Naive thymus-derived CD8-positive, alpha-beta T cell (primary cell): ENCODE results near the gene DCXR. TPM values are rescaled to one million over a fixed set of nuclear protein-coding genes. Genes with fewer than 3 reads are reported as not detected.

Experiments
- ATAC-seq, 2 donors: fragments of 150-1000 bp; cut with Tn5 transposase in 1 of 2; sonication (Bioruptor Pico), chemical (Tn5 transposase) in 1 of 2; 1 replicate in 1 of 2; 2 replicates in 1 of 2; pipeline ENCODE4 v1.10.0; 2021; ENCODE audit warnings: mild to moderate bottlenecking in 2 of 2, moderate library complexity in 2 of 2
- POLR2A ChIA-PET: fragments of 350-600 bp; sonication (Branson Sonifier 250); formaldehyde crosslinking; loops from one replicate; lab custom pipeline; 2021; ENCODE audit warnings: antibody characterized with exemption; lab: Charles Lee
- DNase-seq, 10 donors: peaks; one replicate each; pipeline versions ENCODE4 v3.0.0 to v3.0.0-alpha.2; 2020 to 2022
- H3K27ac Mint-ChIP-seq, 10 donors: one replicate each; pipeline ENCODE4 v1.8.0; 2020 to 2022; ENCODE audit warnings: mild to moderate bottlenecking in 10 of 10, mixed read lengths in 10 of 10, moderate library complexity in 4 of 10, inconsistent platforms in 1 of 10
- H3K27me3 Mint-ChIP-seq, 5 donors: one replicate each; pipeline ENCODE4 v1.8.0; 2021 to 2022; ENCODE audit warnings: mixed read lengths in 5 of 5
- H3K36me3 Mint-ChIP-seq, 3 donors: one replicate each; pipeline ENCODE4 v1.8.0; 2020 to 2022; ENCODE audit warnings: mixed read lengths in 3 of 3, mild to moderate bottlenecking in 2 of 3, inconsistent platforms in 1 of 3
- H3K4me1 Mint-ChIP-seq, 4 donors: one replicate each; pipeline ENCODE4 v1.8.0; 2021 to 2022; ENCODE audit warnings: mixed read lengths in 4 of 4
- H3K4me3 Mint-ChIP-seq, 10 donors: one replicate each; pipeline ENCODE4 v1.8.0; 2020 to 2022; ENCODE audit warnings: mild to moderate bottlenecking in 10 of 10, mixed read lengths in 10 of 10, moderate library complexity in 6 of 10, inconsistent platforms in 1 of 10
- H3K9me3 Mint-ChIP-seq, 9 donors: one replicate each; pipeline ENCODE4 v1.8.0; 2020 to 2022; ENCODE audit warnings: mixed read lengths in 9 of 9, mild to moderate bottlenecking in 3 of 9, inconsistent platforms in 1 of 9, moderate library complexity in 1 of 9
- polyA plus RNA-seq, 3 donors: library from polyadenylated mRNA; unstranded; fragments of 300-500 nt; fragmentation: Illumina TruSeq; gene quantifications; one replicate each; pipeline ENCODE4 v1.2.3, GENCODE V29; 2021
- total RNA-seq, 8 experiments: library from RNA in 2 of 8; stranded (reverse) in 2 of 8; gene quantifications; one replicate each; pipeline ENCODE4 v1.2.3 and lab custom pipeline; 2021 to 2026

Gene DCXR
- total and polyA plus RNA-seq, 5 experiments from 2014 or later: 72.5 to 185 (median 113) TPM

DNA sequence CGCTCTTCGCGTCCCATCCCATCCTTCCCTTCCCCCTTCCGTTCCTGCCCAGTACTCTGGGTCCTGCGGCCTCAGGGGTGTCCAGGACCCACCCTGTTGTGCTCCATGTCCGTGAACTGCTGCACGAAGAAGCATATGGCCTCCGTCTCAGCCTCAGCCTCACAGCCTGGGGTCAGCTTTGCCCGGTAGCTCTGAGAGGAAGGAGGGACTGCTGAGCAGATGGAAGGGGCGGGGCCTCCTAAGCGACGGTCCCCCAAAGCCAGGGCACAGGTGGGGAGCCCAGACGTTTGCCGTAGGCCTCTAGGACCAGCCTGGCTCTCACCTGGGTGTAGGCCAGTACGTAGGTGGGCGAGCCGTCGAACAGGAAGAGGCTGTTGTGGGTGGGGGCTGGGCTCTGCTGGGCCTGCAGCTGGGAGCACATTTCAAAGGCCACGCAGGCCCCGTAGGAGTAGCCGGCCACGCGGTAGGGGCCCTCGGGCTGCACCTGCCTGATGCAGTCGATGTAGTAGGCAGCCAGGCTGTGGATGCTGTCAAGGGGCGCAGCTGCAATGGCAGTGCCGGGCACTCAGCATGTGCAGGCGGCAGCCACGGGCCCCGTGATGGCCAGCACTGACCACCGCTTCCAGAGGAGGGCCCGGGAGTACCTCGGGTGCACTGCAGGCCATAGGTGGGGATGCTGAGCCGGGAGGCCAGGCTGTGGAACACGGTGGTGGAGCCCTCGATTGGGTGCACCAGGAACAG, 42.7 kb upstream of the DCXR start:
- POLR2A ChIA-PET: no interaction called here
- no peaks in the 10 kb centered on the region for H3K27me3 Mint-ChIP-seq

DNA sequence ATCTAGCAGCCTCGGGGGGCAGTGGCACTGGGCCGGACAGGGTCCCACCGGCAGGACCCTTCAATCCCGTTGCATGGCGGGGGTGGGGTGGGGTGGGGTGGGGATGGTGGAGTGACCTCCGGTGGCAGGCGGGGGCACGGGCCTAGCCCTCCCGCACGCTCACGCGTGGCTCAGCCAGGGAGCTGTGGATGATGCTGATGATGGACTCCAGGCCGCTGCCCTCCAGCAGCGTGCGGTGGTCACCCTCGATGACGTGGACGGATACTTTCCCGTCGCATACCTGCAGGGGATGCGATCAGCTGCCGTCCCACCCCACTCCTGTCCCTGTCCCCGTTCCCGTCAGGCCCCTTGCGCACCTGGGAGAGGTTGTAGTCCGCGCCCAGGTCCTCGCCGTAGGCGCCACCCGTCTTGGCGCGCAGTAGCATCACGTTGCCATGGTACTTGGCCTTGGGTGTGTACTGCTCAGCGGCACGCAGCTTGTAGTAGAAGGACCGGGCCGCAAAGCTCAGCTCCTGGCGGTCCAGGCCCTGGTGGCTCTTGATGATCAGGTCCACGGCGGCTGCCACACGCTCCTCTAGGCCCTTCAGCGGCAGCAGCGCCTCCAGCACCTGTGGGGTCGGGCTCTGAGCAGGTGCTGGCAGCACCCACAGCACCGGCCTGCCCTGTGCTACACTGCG, 41.6 kb upstream of the DCXR start:
- DNase-seq: no peak
- POLR2A ChIA-PET: interaction anchor here (0.6 kb wide), 1 partner anchor 515 kb away, joined by 8 read pairs; no protein-coding TSS in a partner anchor
- Mint-ChIP-seq H3K36me3 (peaks cover 0 to 25% (median 5%) of the 10 kb centered on the region in 3 donors), H3K27ac (no peak overlapping the region), H3K4me1 (no peaks in the 10 kb centered on the region), H3K9me3 (no peaks in the 10 kb centered on the region), H3K4me3 (peak overlapping the region in 1 of 10 donors; percentile 14), H3K27me3 (no peaks in the 10 kb centered on the region)
- ATAC-seq: no peak

More for the DNA sequence above, 42.7 kb upstream of the DCXR start:
- Mint-ChIP-seq H3K4me3 (no peak overlapping the region), H3K27ac (peak overlapping the region in 1 of 10 donors; percentile 40), H3K9me3 (no peaks in the 10 kb centered on the region), H3K4me1 (no peaks in the 10 kb centered on the region), H3K36me3 (peaks cover 0 to 29% (median 5%) of the 10 kb centered on the region in 3 donors)
- ATAC-seq: no peak
- DNase-seq: no peak

DNA sequence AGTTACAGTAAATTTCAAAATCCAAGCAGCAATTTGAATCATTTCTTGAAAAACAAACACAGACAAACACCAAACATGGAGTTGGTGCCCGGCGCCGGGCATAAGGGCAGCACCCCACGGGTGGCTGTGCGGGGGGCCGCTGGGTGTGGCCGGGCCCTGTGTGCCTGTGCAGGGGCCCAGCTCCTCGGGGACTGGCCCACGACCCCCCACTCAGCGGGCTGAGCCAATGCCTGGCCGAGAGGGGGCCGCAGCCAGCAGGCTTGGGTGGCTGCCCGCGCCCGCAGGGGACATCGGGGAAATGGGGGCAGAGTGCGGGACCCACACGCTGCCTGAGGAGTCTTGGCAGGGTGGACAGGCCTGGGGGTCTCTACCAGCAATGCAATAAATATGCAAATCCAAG, 40.9 kb upstream of the DCXR start:
- Mint-ChIP-seq H3K36me3 (peaks cover 0 to 21% (median 5%) of the 10 kb centered on the region in 3 donors), H3K4me3 (no peak overlapping the region), H3K27ac (peak overlapping the region in 1 of 10 donors; percentile 71)

DNA sequence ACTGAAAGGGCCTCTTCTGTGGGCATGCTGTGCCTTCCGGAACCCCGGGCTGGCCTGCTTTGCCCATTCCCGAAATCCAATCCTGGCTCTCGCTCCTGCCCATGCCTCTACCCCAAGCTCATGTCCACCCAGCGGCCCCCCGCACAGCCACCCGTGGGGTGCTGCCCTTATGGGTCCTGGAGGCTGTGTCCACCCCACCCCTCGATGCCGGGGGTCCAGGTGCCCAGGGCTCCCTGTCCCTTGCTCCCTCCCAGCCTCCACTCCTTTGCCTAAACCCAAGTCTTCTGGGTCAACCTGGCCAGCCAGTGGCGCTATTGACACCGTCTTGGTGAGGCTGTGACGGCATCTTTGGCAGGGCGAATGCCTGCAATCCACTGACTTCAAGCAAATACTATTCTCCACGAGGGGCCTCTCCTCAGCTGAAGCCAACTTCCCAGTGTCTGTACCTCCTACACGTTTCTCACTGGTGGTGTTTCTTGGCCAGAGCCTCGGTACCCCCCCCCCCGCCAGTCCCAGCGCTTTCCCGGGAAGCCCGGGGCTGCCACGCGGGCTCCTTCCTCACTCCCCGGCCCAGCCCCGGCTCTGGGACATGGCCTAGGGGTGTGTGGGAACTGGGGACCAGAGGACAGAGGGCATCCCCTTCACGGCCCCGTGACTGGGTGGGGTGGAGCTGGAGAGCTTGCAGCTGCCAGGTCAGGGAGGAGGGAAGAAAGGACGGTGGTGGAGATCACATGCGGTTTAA, 40.3 kb upstream of the DCXR start:
- peaks cover 0 to 17% (median 5%) of the 10 kb centered on the region in 3 donors for H3K36me3 Mint-ChIP-seq
- POLR2A ChIA-PET: no interaction called here
- no peaks in the 10 kb centered on the region for H3K27me3 Mint-ChIP-seq
- peak in 1 of 2 donors; percentile 14 for ATAC-seq
- no peaks in the 10 kb centered on the region for H3K4me1 Mint-ChIP-seq
- no peaks in the 10 kb centered on the region for H3K9me3 Mint-ChIP-seq
- no peak overlapping the region for H3K4me3 Mint-ChIP-seq
- DNase-seq: no peak
- H3K27ac Mint-ChIP-seq: peak overlapping the region in 1 of 10 donors; percentile 71

More for the DNA sequence above, 40.9 kb upstream of the DCXR start:
- DNase-seq: no peak
- Mint-ChIP-seq H3K4me1 (no peaks in the 10 kb centered on the region), H3K27me3 (no peaks in the 10 kb centered on the region), H3K9me3 (no peaks in the 10 kb centered on the region)
- POLR2A ChIA-PET: no interaction called here
- no peak for ATAC-seq

DNA sequence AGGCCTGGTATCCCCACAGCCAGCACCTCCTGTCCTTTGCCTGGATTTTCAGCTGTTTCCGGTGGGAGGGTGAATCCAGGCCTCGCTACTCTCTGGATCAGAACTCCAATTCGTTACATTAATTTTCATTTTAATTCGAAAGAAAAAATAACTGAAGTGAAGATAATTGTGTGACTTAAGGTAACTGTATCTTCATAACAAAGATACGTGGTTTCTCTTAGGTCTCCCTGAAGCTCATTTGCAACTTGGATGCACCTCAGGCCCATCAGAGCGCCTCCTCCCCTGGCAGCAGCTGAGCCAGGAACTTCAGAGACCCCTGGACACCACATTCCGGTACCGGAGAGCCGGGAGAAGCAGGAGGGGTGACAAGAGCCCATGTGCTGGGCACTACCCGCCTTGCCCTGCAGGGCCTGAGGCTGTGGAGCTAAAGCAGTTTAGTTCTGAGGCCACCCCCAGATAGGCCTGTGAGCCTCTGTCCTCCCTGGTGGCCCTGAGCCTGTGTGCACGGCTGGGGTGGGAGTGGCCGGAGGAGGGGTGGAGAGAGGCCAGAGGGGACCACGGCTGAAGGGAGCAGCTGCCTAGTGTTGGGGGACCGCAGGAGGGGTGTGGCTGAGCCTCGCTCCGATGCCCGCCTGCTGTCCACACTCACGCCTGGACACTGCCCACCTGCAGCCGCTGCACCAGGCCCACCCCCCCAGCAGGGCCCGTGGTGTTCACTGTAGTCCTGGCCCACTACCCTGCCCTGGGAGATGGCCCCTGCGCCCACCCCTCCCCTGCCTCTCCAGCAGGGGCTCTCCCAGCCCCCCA, 39.5 kb upstream of the DCXR start:
- DNase-seq (no peak), ATAC-seq (no peak)
- H3K27ac Mint-ChIP-seq: peak overlapping the region in 1 of 10 donors; percentile 28
- H3K4me1 Mint-ChIP-seq: no peaks in the 10 kb centered on the region
- peak overlapping the region in 1 of 10 donors; percentile 42 for H3K4me3 Mint-ChIP-seq
- POLR2A ChIA-PET: no interaction called here
- no peaks in the 10 kb centered on the region for H3K27me3 Mint-ChIP-seq
- H3K36me3 Mint-ChIP-seq: peaks cover 0 to 16% (median 5%) of the 10 kb centered on the region in 3 donors
- no peaks in the 10 kb centered on the region for H3K9me3 Mint-ChIP-seq

DNA sequence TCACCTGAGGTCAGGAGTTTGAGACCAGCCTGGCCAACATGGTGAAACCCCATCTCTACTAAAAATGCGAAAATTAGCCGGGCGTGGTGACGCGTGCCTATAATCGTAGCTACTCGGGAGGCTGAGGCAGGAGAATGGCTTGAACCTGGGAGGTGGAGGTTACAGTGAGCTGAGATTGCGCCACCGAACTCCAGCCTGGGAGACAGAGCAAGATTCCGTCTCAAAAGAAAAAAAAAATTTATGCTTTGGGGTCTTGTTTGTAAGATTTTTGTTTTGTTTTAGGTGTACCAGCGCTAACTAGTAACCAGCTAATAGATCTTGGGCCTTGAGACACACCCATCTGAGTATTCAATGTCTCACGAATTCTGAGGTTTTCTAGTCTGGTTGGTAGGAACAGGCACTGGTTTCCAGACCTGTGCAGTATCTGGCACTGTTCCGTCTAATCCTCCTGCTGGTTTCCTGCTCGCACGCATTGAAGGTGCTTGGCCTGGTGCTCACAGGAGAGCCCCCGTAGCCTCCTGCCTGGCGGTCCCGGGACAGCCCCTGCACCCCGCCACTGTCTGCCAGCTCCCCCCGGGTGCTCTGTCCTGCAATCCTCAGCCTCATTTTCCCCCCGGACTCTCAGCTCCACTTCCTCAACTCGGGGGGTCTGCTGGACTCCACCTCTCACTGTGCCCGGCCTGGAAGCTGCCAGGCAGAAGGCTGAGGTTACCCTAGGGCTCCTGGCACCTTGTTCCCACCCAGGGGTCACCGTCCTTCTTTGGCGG, 38.7 kb upstream of the DCXR start:
- Mint-ChIP-seq H3K4me3 (peak overlapping the region in 1 of 10 donors; percentile 42), H3K27me3 (no peaks in the 10 kb centered on the region), H3K27ac (peak overlapping the region in 1 of 10 donors; percentile 28), H3K4me1 (no peaks in the 10 kb centered on the region), H3K9me3 (no peaks in the 10 kb centered on the region), H3K36me3 (peaks cover 0 to 13% (median 5%) of the 10 kb centered on the region in 3 donors)
- ATAC-seq (peak in 1 of 2 donors; percentile 9), DNase-seq (no peak)
- POLR2A ChIA-PET: interaction anchor here (0.7 to 1.2 kb wide), 2 partner anchors 15 to 165 kb away, joined by 3 to 4 read pairs; no protein-coding TSS in a partner anchor

DNA sequence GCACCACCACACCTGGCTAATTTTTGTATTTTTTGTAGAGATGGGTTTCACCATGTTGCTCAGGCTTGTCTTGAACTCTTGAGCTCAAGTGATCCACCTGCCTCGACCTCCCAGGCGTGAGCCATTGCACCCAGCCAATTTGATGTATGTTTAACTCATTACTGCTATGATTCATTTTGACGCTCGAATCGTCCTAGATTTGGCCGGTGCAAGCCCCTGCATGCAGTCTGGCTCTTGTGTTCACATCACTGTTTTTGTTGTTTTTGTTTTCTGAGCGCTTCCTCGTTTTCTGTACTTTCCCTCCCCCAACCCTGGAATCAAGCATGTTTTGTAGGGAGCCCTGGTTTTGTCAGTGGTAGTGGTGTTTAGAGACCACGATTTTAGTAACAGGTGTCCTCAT, 35.9 kb upstream of the DCXR start:
- H3K4me3 Mint-ChIP-seq: no peak overlapping the region
- DNase-seq (no peak), ATAC-seq (no peak)
- H3K9me3 Mint-ChIP-seq: no peaks in the 10 kb centered on the region
- POLR2A ChIA-PET: no interaction called here
- no peaks in the 10 kb centered on the region for H3K27me3 Mint-ChIP-seq
- no peak overlapping the region for H3K27ac Mint-ChIP-seq
- H3K4me1 Mint-ChIP-seq: no peaks in the 10 kb centered on the region
- H3K36me3 Mint-ChIP-seq: peaks cover 0 to 3% (median 0%) of the 10 kb centered on the region in 3 donors

DNA sequence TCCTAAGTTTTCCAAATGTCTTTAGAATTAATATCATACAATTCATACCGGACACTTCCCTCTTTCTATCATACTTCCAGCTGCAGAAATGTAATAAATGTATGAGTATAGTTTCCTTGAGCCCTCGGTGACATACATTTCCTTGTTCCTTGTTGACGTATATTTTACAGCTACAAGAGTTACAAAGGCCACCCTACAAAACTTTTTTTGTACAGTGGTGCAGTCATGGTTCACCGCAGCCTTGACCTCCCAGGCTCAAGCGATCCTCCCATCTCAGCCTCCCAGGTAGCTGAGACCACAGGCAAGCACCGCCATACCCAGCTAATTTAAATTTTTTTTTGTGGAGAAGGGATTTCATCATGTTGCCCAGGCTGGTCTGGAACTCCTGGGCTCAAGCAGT, 35.3 kb upstream of the DCXR start:
- no peak overlapping the region for H3K27ac Mint-ChIP-seq
- DNase-seq (no peak), ATAC-seq (no peak)
- no peaks in the 10 kb centered on the region for H3K9me3 Mint-ChIP-seq
- no peak overlapping the region for H3K4me3 Mint-ChIP-seq
- POLR2A ChIA-PET: interaction anchor here (0.7 kb wide), 2 partner anchors 154 to 915 kb away, joined by 3 to 4 read pairs; no protein-coding TSS in a partner anchor
- no peaks in the 10 kb centered on the region for H3K4me1 Mint-ChIP-seq
- H3K27me3 Mint-ChIP-seq: no peaks in the 10 kb centered on the region
- H3K36me3 Mint-ChIP-seq: no peaks in the 10 kb centered on the region

DNA sequence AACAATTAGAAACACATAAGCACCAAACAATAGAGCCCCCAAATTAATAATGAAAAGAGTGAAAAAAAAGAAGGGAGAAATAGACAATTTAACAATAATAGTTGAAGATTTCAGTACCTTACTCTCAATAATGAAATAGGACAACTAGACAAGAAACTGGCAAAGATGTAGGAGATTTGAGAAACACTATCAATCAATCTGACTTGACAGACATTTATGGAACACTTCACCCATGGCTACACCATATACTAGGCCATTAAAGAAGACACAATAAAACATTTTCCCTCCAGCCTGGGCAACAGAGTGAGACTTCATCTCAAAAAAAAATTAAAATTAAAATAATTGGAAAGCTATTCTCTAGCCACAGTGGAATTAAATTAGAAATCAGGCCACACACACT, 33.1 kb upstream of the DCXR start:
- DNase-seq: no peak
- no peak for ATAC-seq
- H3K36me3 Mint-ChIP-seq: no peaks in the 10 kb centered on the region
- POLR2A ChIA-PET: interaction anchor here (1.5 kb wide), 1 partner anchor 28 kb away, joined by 4 read pairs; the partner anchor contains the start of gene FASN
- H3K4me1 Mint-ChIP-seq: peaks cover 0 to 14% (median 7%) of the 10 kb centered on the region in 4 donors
- no peak overlapping the region for H3K27ac Mint-ChIP-seq
- H3K4me3 Mint-ChIP-seq: no peak overlapping the region
- no peaks in the 10 kb centered on the region for H3K27me3 Mint-ChIP-seq
- H3K9me3 Mint-ChIP-seq: no peaks in the 10 kb centered on the region

DNA sequence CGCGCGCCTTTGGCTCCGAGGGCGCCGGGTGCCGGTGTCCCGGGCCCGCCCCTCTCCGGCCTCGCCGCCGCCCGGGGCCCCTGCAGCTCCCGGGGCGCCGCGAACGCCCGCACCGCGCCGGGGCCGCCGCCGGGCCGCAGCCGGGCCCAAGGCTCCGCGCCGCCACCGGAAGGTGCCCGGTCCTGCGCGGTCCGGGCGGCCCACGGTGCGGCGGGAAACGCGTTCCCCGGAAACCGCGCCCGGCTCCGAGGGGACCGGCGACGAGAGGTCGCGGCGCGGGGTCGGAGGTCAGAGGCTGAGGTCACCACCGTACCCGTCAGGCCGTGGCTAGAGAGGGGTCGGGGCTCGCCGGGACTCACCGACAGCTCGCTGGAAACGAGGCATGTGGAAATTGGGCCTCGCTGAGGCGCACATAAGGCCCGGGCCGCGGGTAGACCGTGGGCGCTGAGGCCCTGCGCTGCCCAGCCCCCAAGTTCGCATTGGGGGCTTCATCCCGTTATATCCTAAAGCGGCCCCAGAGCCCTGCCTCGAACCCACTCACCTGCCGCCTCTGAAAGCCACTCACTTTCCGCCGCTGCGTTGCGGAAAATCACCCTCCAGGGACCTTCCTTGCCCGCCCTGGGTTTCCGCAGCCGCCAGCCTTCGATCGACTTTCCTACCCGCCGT, 28.3 kb upstream of the DCXR start, which contains the start of gene DUS1L:
Gene DUS1L (minus strand): TSS at position 167 of the 666 bp plus-strand sequence. CDS start 745 bp downstream, outside the sequence.
- Mint-ChIP-seq H3K4me3 (peak within 1 kb of the TSS; percentile 76 to 88 (median 84)), H3K9me3 (no peaks in the 10 kb centered on the region), H3K36me3 (peaks cover 0 to 2% (median 0%) of the 10 kb centered on the region in 3 donors), H3K27ac (peak within 1 kb of the TSS; percentile 81 to 97 (median 92)), H3K27me3 (no peaks in the 10 kb centered on the region), H3K4me1 (peaks cover 0 to 29% (median 12%) of the 10 kb centered on the region in 4 donors)
- DNase-seq (peak; percentile 44 to 78 (median 69)), ATAC-seq (peak; percentile 86 to 88)
- POLR2A ChIA-PET: interaction anchor here (0.6 to 4.5 kb wide), 15 partner anchors 10 to 232 kb away, joined by 3 to 38 read pairs (median 4); partner anchors contain the start of genes CENPX, DCXR, FASN and GPS1
